IMR-90 (cell line): ENCODE results near the gene PHF19. TPM values are rescaled to one million over a fixed set of nuclear protein-coding genes. Genes with fewer than 3 reads are reported as not detected.

Experiments
- ATAC-seq: fragments of 200-7000 bp; cut with Tn5 transposase; 2 replicates; pipeline ENCODE4 v1.9.1; 2020; ENCODE audit warnings: low read depth, mild to moderate bottlenecking, moderate library complexity
- BruUV-seq: library from RNA; stranded (reverse); fragments of 400-500 nt; replicated peaks from 2 replicates; lab custom pipeline; 2021; lab: Mats Ljungman, UMichigan
- CTCF ChIA-PET: fragments of 300-600 bp; formaldehyde crosslinking; extraction: SDS; loops from one replicate; lab custom pipeline; 2021; ENCODE audit warnings: antibody characterized with exemption; lab: Yijun Ruan, JAX
- POLR2A ChIA-PET: fragments of 300-600 bp; sonication (Branson Sonifier 250); formaldehyde crosslinking; loops from one replicate; lab custom pipeline; 2022; ENCODE audit warnings: antibody characterized with exemption; ENCODE audit not compliant: unreplicated experiment; lab: Charles Lee
- DNase-seq: peaks from one replicate; pipeline ENCODE4 v3.0.0; 2013
- H2AFZ ChIP-seq: replicated peaks from 2 replicates; pipeline ENCODE3; 2013; ENCODE audit warnings: low read length, mild to moderate bottlenecking; ENCODE audit not compliant: poor library complexity
- H2AK5ac ChIP-seq: 2 replicates; pipeline ENCODE4 v1.6.1; 2013; ENCODE audit warnings: low read depth, low read length, inconsistent platforms
- H2AK9ac ChIP-seq: replicated peaks from 2 replicates; pipeline ENCODE3; 2013; ENCODE audit warnings: mild to moderate bottlenecking, low read depth, low read length, moderate library complexity; ENCODE audit not compliant: poor library complexity
- H2BK120ac ChIP-seq: 2 replicates; pipeline ENCODE4 v1.6.1; 2013; ENCODE audit warnings: low read depth, low read length, inconsistent platforms
- H2BK15ac ChIP-seq: 3 replicates; pipeline ENCODE4 v1.6.1; 2013; ENCODE audit warnings: low read depth, low read length, inconsistent platforms
- H2BK20ac ChIP-seq: 2 replicates; pipeline ENCODE4 v1.6.1; 2013; ENCODE audit warnings: low read depth, mild to moderate bottlenecking, inconsistent platforms, low read length, moderate library complexity
- H2BK5ac ChIP-seq: 2 replicates; pipeline ENCODE4 v1.6.1; 2013; ENCODE audit warnings: mild to moderate bottlenecking, low read depth, low read length, inconsistent platforms; ENCODE audit not compliant: poor library complexity, severe bottlenecking
- H3K14ac ChIP-seq: replicated peaks from 2 replicates; pipeline ENCODE4 v1.6.1; 2013; ENCODE audit warnings: low read depth, low read length, inconsistent platforms
- H3K18ac ChIP-seq: 2 replicates; pipeline ENCODE4 v1.6.1; 2013; ENCODE audit warnings: low read depth, low read length, control low read depth
- H3K23ac ChIP-seq: 2 replicates; pipeline ENCODE4 v1.6.1; 2013; ENCODE audit warnings: low read depth, low read length, inconsistent platforms
- H3K27ac ChIP-seq: 2 replicates; pipeline ENCODE4 v1.5.1; 2013; ENCODE audit warnings: mild to moderate bottlenecking, control low read depth, low read length; ENCODE audit not compliant: insufficient read depth
- H3K27me3 ChIP-seq: 2 replicates; pipeline ENCODE4 v1.6.1; 2013; ENCODE audit warnings: low read length; ENCODE audit not compliant: control insufficient read depth, insufficient read depth
- H3K36me3 ChIP-seq: 2 replicates; pipeline ENCODE4 v1.6.1; 2013; ENCODE audit warnings: low read length, mixed read lengths; ENCODE audit not compliant: control insufficient read depth, insufficient read depth
- H3K4ac ChIP-seq: 2 replicates; pipeline ENCODE4 v1.6.1; 2013; ENCODE audit warnings: low read depth, low read length, inconsistent platforms
- H3K4me1 ChIP-seq: 2 replicates; pipeline ENCODE4 v1.6.1; 2013; ENCODE audit warnings: low read length, mixed read lengths; ENCODE audit not compliant: control insufficient read depth, insufficient read depth
- H3K4me2 ChIP-seq: 2 replicates; pipeline ENCODE4 v1.6.1; 2013; ENCODE audit warnings: low read depth, mild to moderate bottlenecking, control low read depth, low read length, moderate library complexity
- H3K4me3 ChIP-seq: 2 replicates; pipeline ENCODE4 v1.5.1; 2013; ENCODE audit warnings: low read depth, mild to moderate bottlenecking, control low read depth, low read length, moderate library complexity; ENCODE audit not compliant: insufficient read depth
- H3K56ac ChIP-seq: 2 replicates; pipeline ENCODE4 v1.6.1; 2013; ENCODE audit warnings: low read length, inconsistent platforms; ENCODE audit not compliant: insufficient read depth; ENCODE audit errors: extremely low read depth
- H3K79me1 ChIP-seq, 2 experiments: 2 replicates each; pipeline ENCODE4 v1.6.1; 2013; ENCODE audit warnings: low read length in 2 of 2, inconsistent platforms in 1 of 2, low read depth in 1 of 2
- H3K9ac ChIP-seq: 2 replicates; pipeline ENCODE4 v1.6.1; 2013; ENCODE audit warnings: low read depth, low read length, control low read depth
- H3K9me1 ChIP-seq: 2 replicates; pipeline ENCODE4 v1.6.1; 2013; ENCODE audit warnings: low read length, inconsistent platforms; ENCODE audit not compliant: insufficient read depth
- H3K9me3 ChIP-seq: 2 replicates; pipeline ENCODE4 v1.6.1; 2013; ENCODE audit warnings: low read length; ENCODE audit not compliant: control insufficient read depth, insufficient read depth
- H4K20me1 ChIP-seq: 2 replicates; pipeline ENCODE4 v1.6.1; 2013; ENCODE audit warnings: low read length, inconsistent platforms; ENCODE audit not compliant: insufficient read depth
- H4K5ac ChIP-seq: 2 replicates; pipeline ENCODE4 v1.6.1; 2013; ENCODE audit warnings: mild to moderate bottlenecking, low read depth, low read length, control low read depth
- H4K8ac ChIP-seq, 2 experiments: 2 replicates each; pipeline ENCODE4 v1.6.1; 2013; ENCODE audit warnings: low read depth in 2 of 2, low read length in 2 of 2, control low read depth in 1 of 2, inconsistent platforms in 1 of 2
- H4K91ac ChIP-seq: 2 replicates; pipeline ENCODE4 v1.6.1; 2013; ENCODE audit warnings: low read depth, low read length, inconsistent platforms; ENCODE audit not compliant: insufficient read depth
- CEBPB ChIP-seq: IDR thresholded peaks from 2 replicates; pipeline ENCODE4 v1.6.1; 2012; ENCODE audit warnings: low read depth, low read length, improper control_type of control experiment
- CHD1 ChIP-seq: IDR thresholded peaks from 2 replicates; pipeline ENCODE4 v1.6.1; 2012; ENCODE audit warnings: low read depth, low read length, improper control_type of control experiment
- CTCF ChIP-seq: conservative IDR thresholded peaks from 2 replicates; pipeline ENCODE4 v1.5.1; 2012; ENCODE audit warnings: mild to moderate bottlenecking, low read depth, low read length, improper control_type of control experiment
- POLR2A ChIP-seq: IDR thresholded peaks from 2 replicates; pipeline ENCODE4 v1.6.1; 2012; ENCODE audit warnings: mild to moderate bottlenecking, low read depth, low read length
- RAD21 ChIP-seq: IDR thresholded peaks from 2 replicates; pipeline ENCODE4 v1.6.1; 2012; ENCODE audit warnings: low read length, improper control_type of control experiment
- RCOR1 ChIP-seq: IDR thresholded peaks from 2 replicates; pipeline ENCODE4 v1.6.1; 2012; ENCODE audit warnings: mild to moderate bottlenecking, low read length, improper control_type of control experiment; ENCODE audit not compliant: insufficient replicate concordance
- SMC3 ChIP-seq: fragments of 150-350 bp; IDR thresholded peaks from 2 replicates; pipeline ENCODE4 v1.6.1; 2016; ENCODE audit warnings: low read depth, mild to moderate bottlenecking, antibody characterized with exemption, low read length, moderate library complexity
- WGBS, 2 experiments: methylation state at CpG; one replicate each; pipeline versions ENCODE4 v1.1.5 to v1.1.7; 2013; ENCODE audit warnings: missing lambda C conversion rate in 2 of 2; ENCODE audit not compliant: insufficient read length in 1 of 2; ENCODE audit errors: extremely low coverage in 2 of 2; 5-methylcytosine and 5-hydroxymethylcytosine counted together
- dilution Hi-C: fragments of 300-500 bp; cut with HindIII; formaldehyde crosslinking; loops from one replicate; pipeline ENCODE4 v1.14.3; 2018; ENCODE audit warnings: low sequenced_read_pairs; ENCODE audit not compliant: unreplicated experiment
- in situ Hi-C: fragments of 300-500 bp; cut with MboI; formaldehyde crosslinking; loops from 3 replicates; pipeline ENCODE4 v1.14.3; 2019; ENCODE audit warnings: low sequenced_read_pairs, inconsistent platforms, mixed read lengths
- intact Hi-C: fragments of 100-400 bp; cut with micrococcal nuclease; formaldehyde crosslinking; loops from 2 replicates; pipeline ENCODE4 v1.10.0; 2022
- polyA plus RNA-seq, 3 experiments: library from polyadenylated mRNA; depleted of rRNA; stranded (reverse); fragments of >200 nt; gene quantifications; 2 replicates each; pipeline ENCODE4 v1.2.3, GENCODE V29; 2012; ENCODE audit warnings: low replicate concordance in 1 of 3
- total RNA-seq: library from RNA; depleted of rRNA; stranded (reverse); fragments of >200 nt; gene quantifications from 2 replicates; pipeline ENCODE4 v1.2.3, GENCODE V29; 2012

The PHF19 gene
- total and polyA plus RNA-seq, 2 of the 4 experiments (the other 2 are of a cell fraction), result 37.6 to 55.6 TPM

DNA sequence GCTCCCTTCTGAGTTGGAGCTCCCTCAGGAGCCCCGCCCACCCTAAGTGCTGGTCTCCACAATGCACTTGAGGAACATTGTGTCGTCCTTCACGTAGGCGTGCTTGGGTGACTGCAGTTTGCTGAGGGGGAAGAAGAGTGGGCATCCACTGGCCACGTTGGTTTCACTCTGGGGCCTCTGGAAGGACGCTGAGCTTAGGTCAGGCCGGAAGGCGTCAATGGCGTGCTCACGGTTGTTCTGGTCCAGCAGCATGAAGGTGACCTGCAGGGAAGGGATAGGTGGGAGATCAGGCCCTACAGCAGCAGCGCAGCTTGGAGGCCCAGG lies 28.0 kb upstream of the PHF19 start:
- Histone ChIP-seq H2AFZ (no peak overlapping the region), H3K14ac (no peak overlapping the region), H3K4me2 (no peak overlapping the region), H3K9ac (no peak overlapping the region), H3K4ac (no peak overlapping the region), H3K4me3 (no peak overlapping the region), H3K9me1 (peaks cover 8% of the 10 kb centered on the region), H3K79me1 (no peaks in the 10 kb centered on the region), H3K9me3 (no peaks in the 10 kb centered on the region), H4K20me1 (no peaks in the 10 kb centered on the region), H2BK20ac (no peak overlapping the region), H2AK5ac (no peak overlapping the region), H2BK15ac (no peak overlapping the region), H3K23ac (no peak overlapping the region), H3K36me3 (peaks cover 2% of the 10 kb centered on the region), H3K27ac (no peak overlapping the region), H4K5ac (no peak overlapping the region), H3K4me1 (no peaks in the 10 kb centered on the region; the same call in 1 of the 2 replicates), H3K56ac (no peak overlapping the region), H4K8ac (no peak overlapping the region), H3K18ac (no peak overlapping the region), H2BK5ac (no peak overlapping the region), H3K27me3 (no peaks in the 10 kb centered on the region), H2BK120ac (no peak overlapping the region), H4K91ac (no peak overlapping the region), H2AK9ac (peak overlapping the region; percentile 70)
- in situ Hi-C loops (no loop called here), dilution Hi-C loops (no loop called here), intact Hi-C loops (no loop called here)
- no peak for ATAC-seq
- WGBS, 2 experiments, result 90% methylated on average over 6 of the region's 11 CpGs; no CpG with 5 or more reads in 1 of the 2 experiments
- POLR2A ChIA-PET, result no interaction called here
- DNase-seq, result no peak
- CTCF ChIA-PET, result no interaction called here
- BruUV-seq, result no TSS peak
- no peak for TF ChIP-seq CEBPB
- TF ChIP-seq CTCF, result no peak
- TF ChIP-seq POLR2A, result no peak
- TF ChIP-seq RAD21, result no peak
- no peak for TF ChIP-seq CHD1
- TF ChIP-seq SMC3, result no peak
- TF ChIP-seq RCOR1, result no peak
